Measurements from ENCODE around the gene MTHFD2L.

MTHFD2L gene

GRCh38 chr4:74323663-74324062 is 165.7 kb downstream of the MTHFD2L start:
- no peak overlapping the region for H3K4me3 ChIP-seq (replicated peaks; ENCODE audit: low read depth, low read length)
- DNase-seq (ENCODE audit: extremely low read depth, low read depth) = no peak
- TF ChIP-seq, protein P1, sequence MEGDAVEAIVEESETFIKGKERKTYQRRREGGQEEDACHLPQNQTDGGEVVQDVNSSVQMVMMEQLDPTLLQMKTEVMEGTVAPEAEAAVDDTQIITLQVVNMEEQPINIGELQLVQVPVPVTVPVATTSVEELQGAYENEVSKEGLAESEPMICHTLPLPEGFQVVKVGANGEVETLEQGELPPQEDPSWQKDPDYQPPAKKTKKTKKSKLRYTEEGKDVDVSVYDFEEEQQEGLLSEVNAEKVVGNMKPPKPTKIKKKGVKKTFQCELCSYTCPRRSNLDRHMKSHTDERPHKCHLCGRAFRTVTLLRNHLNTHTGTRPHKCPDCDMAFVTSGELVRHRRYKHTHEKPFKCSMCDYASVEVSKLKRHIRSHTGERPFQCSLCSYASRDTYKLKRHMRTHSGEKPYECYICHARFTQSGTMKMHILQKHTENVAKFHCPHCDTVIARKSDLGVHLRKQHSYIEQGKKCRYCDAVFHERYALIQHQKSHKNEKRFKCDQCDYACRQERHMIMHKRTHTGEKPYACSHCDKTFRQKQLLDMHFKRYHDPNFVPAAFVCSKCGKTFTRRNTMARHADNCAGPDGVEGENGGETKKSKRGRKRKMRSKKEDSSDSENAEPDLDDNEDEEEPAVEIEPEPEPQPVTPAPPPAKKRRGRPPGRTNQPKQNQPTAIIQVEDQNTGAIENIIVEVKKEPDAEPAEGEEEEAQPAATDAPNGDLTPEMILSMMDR (IDR thresholded peaks at IDR 0.05; ENCODE audit: low read depth, low read length, missing control alignments) = no peak

DNA sequence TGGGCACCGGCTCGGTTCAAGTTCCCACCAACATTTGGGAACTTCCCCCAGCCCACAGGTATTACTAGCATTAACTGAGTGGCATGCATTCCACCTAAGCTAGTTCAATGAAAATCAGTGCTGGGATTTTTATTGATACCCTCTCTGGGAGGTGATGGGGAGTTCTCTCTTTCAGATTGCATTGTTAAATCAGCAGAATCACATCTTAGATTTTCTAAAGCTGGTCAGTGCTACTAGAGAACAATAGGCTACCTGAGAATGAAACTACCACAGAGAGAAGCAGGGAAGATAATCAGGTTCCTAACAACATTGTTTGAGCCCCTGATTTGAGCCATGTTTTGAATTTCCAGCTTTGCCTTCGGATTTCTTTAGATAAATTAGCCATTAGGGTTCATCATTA is 166.3 kb downstream of the MTHFD2L start:
- DNase-seq (ENCODE audit: extremely low read depth, low read depth) = no peak
- no peak overlapping the region for H3K4me3 ChIP-seq (replicated peaks; ENCODE audit: low read depth, low read length)

DNA sequence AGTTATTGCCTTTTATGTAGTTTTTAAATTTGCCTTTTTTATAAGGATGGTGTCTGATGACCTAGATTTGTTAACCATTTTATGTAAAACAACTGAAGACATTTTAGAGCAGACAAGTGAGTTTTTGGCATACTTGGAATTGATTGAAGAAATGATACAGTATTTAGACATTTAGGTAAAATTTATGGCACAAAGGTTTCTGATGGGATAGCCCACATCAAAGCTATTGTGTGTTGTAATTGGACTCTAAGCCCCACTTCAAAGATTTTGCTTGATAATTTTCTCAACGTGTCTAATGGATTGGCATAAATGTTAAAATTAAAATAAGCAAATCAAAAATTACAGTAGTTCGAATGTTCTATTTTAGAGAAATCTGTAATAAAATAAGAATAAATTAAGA is 168.0 kb downstream of the MTHFD2L start:
- TF ChIP-seq, protein P1 (IDR thresholded peaks at IDR 0.05; ENCODE audit: low read depth, low read length, missing control alignments) = no peak
- no peak overlapping the region for H3K4me3 ChIP-seq (replicated peaks; ENCODE audit: low read depth, low read length)

More for the DNA sequence above, 166.3 kb downstream of the MTHFD2L start:
- TF ChIP-seq, protein P1 (IDR thresholded peaks at IDR 0.05; ENCODE audit: low read depth, low read length, missing control alignments) = no peak

DNA sequence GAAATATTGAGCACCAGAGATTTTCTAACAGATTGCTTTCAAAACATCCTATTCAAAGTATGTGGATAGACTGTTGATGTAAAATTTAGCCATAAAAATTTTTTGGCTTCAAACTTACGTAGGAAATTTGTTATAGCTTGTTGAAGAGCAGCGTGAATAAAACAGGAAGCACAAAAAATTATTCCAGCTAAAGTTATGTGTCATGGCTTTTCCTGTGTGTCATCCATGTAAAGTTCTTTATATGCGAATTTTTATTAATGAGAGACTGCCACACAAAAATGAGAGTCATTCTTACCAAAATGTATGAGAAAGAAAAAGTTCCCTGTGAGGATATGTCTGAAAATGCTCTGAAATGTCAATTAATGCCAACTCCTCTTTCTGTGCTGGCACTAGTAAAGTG is 169.8 kb downstream of the MTHFD2L start:
- H3K4me3 ChIP-seq (replicated peaks; ENCODE audit: low read depth, low read length) = no peak overlapping the region
- DNase-seq (ENCODE audit: extremely low read depth, low read depth) = no peak
- TF ChIP-seq, protein P1 (IDR thresholded peaks at IDR 0.05; ENCODE audit: low read depth, low read length, missing control alignments) = no peak

More for the DNA sequence above, 168.0 kb downstream of the MTHFD2L start:
- no peak for DNase-seq (ENCODE audit: extremely low read depth, low read depth)

- DNase-seq (ENCODE audit: extremely low read depth, low read depth) = no peak
- H3K4me3 ChIP-seq (replicated peaks; ENCODE audit: low read depth, low read length) = no peak overlapping the region
- TF ChIP-seq, protein P1 (IDR thresholded peaks at IDR 0.05; ENCODE audit: low read depth, low read length, missing control alignments) = no peak
Measured at GRCh38 chr4:74328501-74328900, 170.6 kb downstream of the MTHFD2L start.

- no peak for DNase-seq (ENCODE audit: extremely low read depth, low read depth)
- H3K4me3 ChIP-seq (replicated peaks; ENCODE audit: low read depth, low read length) = no peak overlapping the region
- TF ChIP-seq, protein P1 (IDR thresholded peaks at IDR 0.05; ENCODE audit: low read depth, low read length, missing control alignments) = no peak
Measured at GRCh38 chr4:74329307-74329706, 171.4 kb downstream of the MTHFD2L start.

DNA sequence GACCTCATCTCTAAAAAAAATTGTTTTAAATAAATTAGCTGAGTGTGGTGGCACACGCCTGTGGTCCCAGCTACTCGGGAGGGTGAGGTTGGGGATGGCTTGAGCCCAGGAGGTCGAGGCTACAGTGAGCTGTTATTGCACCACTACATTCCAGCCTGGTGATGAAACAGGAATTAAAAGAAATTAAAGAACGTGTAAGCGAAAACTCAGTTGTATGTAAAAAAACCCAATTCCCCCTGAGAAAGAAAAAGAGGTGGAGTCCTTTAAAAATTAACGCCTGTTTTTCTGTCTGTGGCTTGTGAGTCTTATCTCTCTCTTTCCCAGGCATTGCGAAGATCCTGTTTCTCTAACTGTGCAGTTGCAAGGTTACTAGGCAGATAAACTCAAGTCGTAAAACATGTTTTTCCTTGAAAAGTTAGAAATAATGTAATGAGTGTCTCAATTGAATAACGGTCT is 172.4 kb downstream of the MTHFD2L start:
- H3K4me3 ChIP-seq (replicated peaks; ENCODE audit: low read depth, low read length) = no peak overlapping the region
- TF ChIP-seq, protein P1 (IDR thresholded peaks at IDR 0.05; ENCODE audit: low read depth, low read length, missing control alignments) = no peak
- no peak for DNase-seq (ENCODE audit: extremely low read depth, low read depth)

Data from HFF-Myc (cell line).